ENCODE data around the gene DAO. TPM values are rescaled to one million over a fixed set of nuclear protein-coding genes. Genes with fewer than 3 reads are reported as not detected.
"Not testable (repeated sequence)": the region's sequence is repeated elsewhere in the genome, so short reads cannot be mapped to it uniquely, and the experiment has no call there.

The DAO gene
- not detected in 2 replicates for total RNA-seq

- no peak for DNase-seq (ENCODE audit: low read depth in 2 of 2)
Measured at GRCh38 chr12:108879615-108880254, at the start of gene DAO. Gene DAO (plus strand): TSS chr12:108880092. CDS start chr12:108885007, 4,915 bp downstream.

- DNase-seq (ENCODE audit: low read depth in 2 of 2), result no peak
Measured at GRCh38 chr12:108831309-108831991, 48.4 kb upstream of the DAO start.

- no peak for DNase-seq (ENCODE audit: low read depth in 2 of 2)
Measured at GRCh38 chr12:108832208-108832607, 47.7 kb upstream of the DAO start.

GRCh38 chr12:108832730-108833354 lies 47.0 kb upstream of the DAO start:
- no peak for DNase-seq (ENCODE audit: low read depth in 2 of 2)

- peak in 1 of 2 donors; percentile 80 for DNase-seq (ENCODE audit: low read depth in 2 of 2)
Measured at GRCh38 chr12:108833355-108833733, 46.5 kb upstream of the DAO start.

- peak in 1 of 2 donors; percentile 73 for DNase-seq (ENCODE audit: low read depth in 2 of 2)
Measured at GRCh38 chr12:108833757-108834472, 46.0 kb upstream of the DAO start.

GRCh38 chr12:108835860-108836634 lies 43.8 kb upstream of the DAO start:
- DNase-seq (ENCODE audit: low read depth in 2 of 2), result no peak

- DNase-seq (ENCODE audit: low read depth in 2 of 2), result no peak
Measured at GRCh38 chr12:108837239-108837638, 42.7 kb upstream of the DAO start.

GRCh38 chr12:108837680-108838079 lies 42.2 kb upstream of the DAO start:
- DNase-seq (ENCODE audit: low read depth in 2 of 2), result no peak

GRCh38 chr12:108838194-108839017 lies 41.5 kb upstream of the DAO start:
- peak; percentile 99 to 100 for DNase-seq (ENCODE audit: low read depth in 2 of 2)

- DNase-seq (ENCODE audit: low read depth in 2 of 2), result peak in 1 of 2 donors; percentile 87
Measured at GRCh38 chr12:108839018-108839889, 40.6 kb upstream of the DAO start.

GRCh38 chr12:108839890-108840230 lies 40.0 kb upstream of the DAO start:
- no peak for DNase-seq (ENCODE audit: low read depth in 2 of 2)

- peak in 1 of 2 donors; percentile 60 for DNase-seq (ENCODE audit: low read depth in 2 of 2)
Measured at GRCh38 chr12:108840605-108841332, 39.1 kb upstream of the DAO start.

GRCh38 chr12:108841825-108842224 lies 38.1 kb upstream of the DAO start:
- not testable (repeated sequence) for DNase-seq (ENCODE audit: low read depth in 2 of 2)

- no peak for DNase-seq (ENCODE audit: low read depth in 2 of 2)
Measured at GRCh38 chr12:108842361-108842760, 37.5 kb upstream of the DAO start.

- DNase-seq (ENCODE audit: low read depth in 2 of 2), result no peak
Measured at GRCh38 chr12:108843187-108843586, 36.7 kb upstream of the DAO start.

GRCh38 chr12:108845696-108846095 lies 34.2 kb upstream of the DAO start:
- no peak for DNase-seq (ENCODE audit: low read depth in 2 of 2)

- DNase-seq (ENCODE audit: low read depth in 2 of 2), result no peak
Measured at GRCh38 chr12:108846290-108846701, 33.6 kb upstream of the DAO start.

GRCh38 chr12:108847705-108848104 lies 32.2 kb upstream of the DAO start:
- no peak for DNase-seq (ENCODE audit: low read depth in 2 of 2)
